ENCODE data around the gene POLN.
"Not testable (repeated sequence)": the region's sequence is repeated elsewhere in the genome, so short reads cannot be mapped to it uniquely, and the experiment has no call there.

POLN gene

GRCh38 chr4:2220016-2220630 lies 21.8 kb downstream of the POLN start:
- peak; percentile 72 to 75 for DNase-seq (ENCODE audit: low read depth in 2 of 2)

- DNase-seq (ENCODE audit: low read depth in 2 of 2): no peak
Measured at GRCh38 chr4:2219233-2219760, 22.6 kb downstream of the POLN start.

GRCh38 chr4:2218436-2218835 lies 23.5 kb downstream of the POLN start:
- no peak for DNase-seq (ENCODE audit: low read depth in 2 of 2)

- no peak for DNase-seq (ENCODE audit: low read depth in 2 of 2)
Measured at GRCh38 chr4:2217726-2218125, 24.2 kb downstream of the POLN start.

- DNase-seq (ENCODE audit: low read depth in 2 of 2): no peak
Measured at GRCh38 chr4:2212831-2213230, 29.1 kb downstream of the POLN start.

- not testable (repeated sequence) for DNase-seq (ENCODE audit: low read depth in 2 of 2)
Measured at GRCh38 chr4:2202789-2203188, 39.1 kb downstream of the POLN start.

GRCh38 chr4:2194496-2194895 lies 47.4 kb downstream of the POLN start:
- no peak for DNase-seq (ENCODE audit: low read depth in 2 of 2)

- no peak for DNase-seq (ENCODE audit: low read depth in 2 of 2)
Measured at GRCh38 chr4:2193326-2193725, 48.6 kb downstream of the POLN start.

- DNase-seq (ENCODE audit: low read depth in 2 of 2): no peak
Measured at GRCh38 chr4:2186865-2187172, 55.1 kb downstream of the POLN start.

- DNase-seq (ENCODE audit: low read depth in 2 of 2): no peak
Measured at GRCh38 chr4:2186133-2186864, 55.6 kb downstream of the POLN start.

GRCh38 chr4:2183394-2183793 lies 58.5 kb downstream of the POLN start:
- no peak for DNase-seq (ENCODE audit: low read depth in 2 of 2)

- no peak for DNase-seq (ENCODE audit: low read depth in 2 of 2)
Measured at GRCh38 chr4:2182994-2183393, 58.9 kb downstream of the POLN start.

GRCh38 chr4:2180410-2180809 lies 61.5 kb downstream of the POLN start:
- no peak for DNase-seq (ENCODE audit: low read depth in 2 of 2)

GRCh38 chr4:2179717-2180116 lies 62.2 kb downstream of the POLN start:
- DNase-seq (ENCODE audit: low read depth in 2 of 2): no peak

GRCh38 chr4:2178986-2179385 lies 62.9 kb downstream of the POLN start:
- DNase-seq (ENCODE audit: low read depth in 2 of 2): no peak

- no peak for DNase-seq (ENCODE audit: low read depth in 2 of 2)
Measured at GRCh38 chr4:2177443-2178093, 64.4 kb downstream of the POLN start.

- no peak for DNase-seq (ENCODE audit: low read depth in 2 of 2)
Measured at GRCh38 chr4:2175990-2176698, 65.8 kb downstream of the POLN start.

GRCh38 chr4:2174061-2174460 lies 67.9 kb downstream of the POLN start:
- DNase-seq (ENCODE audit: low read depth in 2 of 2): no peak

GRCh38 chr4:2172627-2173231 lies 69.2 kb downstream of the POLN start:
- DNase-seq (ENCODE audit: low read depth in 2 of 2): no peak

- DNase-seq (ENCODE audit: low read depth in 2 of 2): no peak
Measured at GRCh38 chr4:2172161-2172560, 69.8 kb downstream of the POLN start.

- no peak for DNase-seq (ENCODE audit: low read depth in 2 of 2)
Measured at GRCh38 chr4:2168469-2169319, 73.2 kb downstream of the POLN start.

All from activated CD4-positive, alpha-beta T cell treated with anti-CD3 and anti-CD28 coated beads for 24 hours (primary cell).